HG03521 (cell line): Measurements from ENCODE around the gene FOSL2.
"Not testable (repeated sequence)": the region's sequence is repeated elsewhere in the genome, so short reads cannot be mapped to it uniquely, and the experiment has no call there.

Experiments
- ATAC-seq: cut with Tn5 transposase; IDR thresholded peaks from one replicate; pipeline ENCODE4 v1.9.1; 2021; ENCODE audit warnings: mild to moderate bottlenecking, moderate library complexity; ENCODE audit not compliant: unreplicated experiment

FOSL2 gene

GRCh38 chr2:28371728-28372127 lies 20.9 kb upstream of the FOSL2 start:
- ATAC-seq, result not testable (repeated sequence)

- no peak for ATAC-seq
Observed at GRCh38 chr2:28373854-28374253, 18.8 kb upstream of the FOSL2 start.

- ATAC-seq, result no peak
Observed at GRCh38 chr2:28374331-28374730, 18.3 kb upstream of the FOSL2 start.

- ATAC-seq, result no peak
Observed at GRCh38 chr2:28375236-28375635, 17.4 kb upstream of the FOSL2 start.

GRCh38 chr2:28375742-28376631 lies 16.7 kb upstream of the FOSL2 start:
- ATAC-seq, result no peak

GRCh38 chr2:28377195-28377816 lies 15.4 kb upstream of the FOSL2 start:
- ATAC-seq, result no peak

- no peak for ATAC-seq
Observed at GRCh38 chr2:28377984-28378678, 14.5 kb upstream of the FOSL2 start.

GRCh38 chr2:28378679-28379584 lies 13.7 kb upstream of the FOSL2 start:
- ATAC-seq, result no peak

GRCh38 chr2:28380219-28380618 lies 12.4 kb upstream of the FOSL2 start:
- ATAC-seq, result no peak

- no peak for ATAC-seq
Observed at GRCh38 chr2:28381225-28382180, 11.2 kb upstream of the FOSL2 start.

GRCh38 chr2:28382755-28383154 lies 9.9 kb upstream of the FOSL2 start:
- ATAC-seq, result no peak

- ATAC-seq, result no peak
Observed at GRCh38 chr2:28387082-28387960, 5.3 kb upstream of the FOSL2 start.

- no peak for ATAC-seq
Observed at GRCh38 chr2:28389399-28390240, 3.0 kb upstream of the FOSL2 start.

- no peak for ATAC-seq
Observed at GRCh38 chr2:28390241-28390745, 2.4 kb upstream of the FOSL2 start.

GRCh38 chr2:28390746-28391563 lies 1.7 kb upstream of the FOSL2 start:
- ATAC-seq, result no peak

- peak; percentile 39 for ATAC-seq
Observed at GRCh38 chr2:28391564-28392296, 928 bp upstream of the FOSL2 start.
